GM12891 (cell line): ENCODE data around the gene KCNJ5.

Experiments
- POLR2A ChIP-seq: IDR thresholded peaks from 2 replicates; pipeline ENCODE4 v1.6.1; 2011; ENCODE audit warnings: low read depth, low read length, control low read depth
- POLR2AphosphoS5 ChIP-seq: IDR thresholded peaks from 2 replicates; pipeline ENCODE4 v1.6.1; 2011; ENCODE audit warnings: low read depth, low read length, control low read depth
- POU2F2 ChIP-seq: IDR thresholded peaks from 2 replicates; pipeline ENCODE4 v1.6.1; 2011; ENCODE audit warnings: low read depth, mild to moderate bottlenecking, control low read depth, low read length, moderate library complexity
- TAF1 ChIP-seq: IDR thresholded peaks from 2 replicates; pipeline ENCODE4 v1.6.1; 2011; ENCODE audit warnings: low read depth, low read length, control low read depth

DNA sequence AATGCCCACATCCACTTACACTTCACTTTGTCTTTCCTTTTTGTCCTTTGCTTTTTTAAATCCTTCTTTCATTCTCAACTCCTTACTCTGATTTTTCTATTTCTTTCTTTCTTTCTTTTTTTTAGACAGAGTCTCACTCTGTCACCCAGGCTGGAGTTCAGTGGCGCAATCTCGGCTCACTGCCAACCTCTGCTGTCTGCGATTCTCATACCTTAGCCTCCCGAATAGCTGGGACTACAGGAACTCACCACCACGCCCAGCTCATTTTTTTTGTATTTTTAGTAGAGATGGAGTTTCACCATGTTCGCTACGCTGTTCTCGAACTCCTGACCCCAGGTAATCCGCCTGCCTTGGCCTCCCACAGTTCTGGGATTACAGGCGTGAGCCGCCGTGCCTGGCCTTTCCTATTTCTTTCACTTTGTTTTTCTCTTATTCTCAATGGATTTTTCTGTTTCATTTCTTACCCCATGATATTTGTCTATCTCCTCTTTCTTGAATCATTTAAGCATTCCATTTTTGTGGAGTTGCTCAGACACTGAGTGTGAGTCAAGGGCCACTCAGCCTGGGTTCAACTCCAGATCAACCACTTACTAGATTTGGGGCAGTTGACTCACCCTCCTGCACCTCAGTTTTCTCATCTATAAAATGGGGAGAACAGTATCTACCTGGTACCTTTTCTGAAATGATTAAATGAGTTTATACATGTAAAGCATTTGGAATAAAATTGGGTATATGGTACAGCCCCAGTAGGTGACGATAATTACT is 7.6 kb downstream of the KCNJ5 start:
- TF ChIP-seq POLR2A (no peak), TAF1 (no peak), POLR2AphosphoS5 (no peak), POU2F2 (no peak)
